Erythroblast (primary cell): ENCODE measurements around the gene NACAD.

Source experiments
- DNase-seq, 2 experiments: peaks; one replicate each; lab custom pipeline; 2025; lab: John Stamatoyannopoulos, UW
- GATA1 ChIP-seq: IDR thresholded peaks from 2 replicates; pipeline ENCODE4 v1.6.1; 2011; ENCODE audit warnings: low read depth, mild to moderate bottlenecking, control low read depth, low read length, moderate library complexity
- POLR2A ChIP-seq: IDR thresholded peaks from 2 replicates; pipeline ENCODE4 v1.6.1; 2011; ENCODE audit warnings: mild to moderate bottlenecking, low read length

Gene NACAD

DNA sequence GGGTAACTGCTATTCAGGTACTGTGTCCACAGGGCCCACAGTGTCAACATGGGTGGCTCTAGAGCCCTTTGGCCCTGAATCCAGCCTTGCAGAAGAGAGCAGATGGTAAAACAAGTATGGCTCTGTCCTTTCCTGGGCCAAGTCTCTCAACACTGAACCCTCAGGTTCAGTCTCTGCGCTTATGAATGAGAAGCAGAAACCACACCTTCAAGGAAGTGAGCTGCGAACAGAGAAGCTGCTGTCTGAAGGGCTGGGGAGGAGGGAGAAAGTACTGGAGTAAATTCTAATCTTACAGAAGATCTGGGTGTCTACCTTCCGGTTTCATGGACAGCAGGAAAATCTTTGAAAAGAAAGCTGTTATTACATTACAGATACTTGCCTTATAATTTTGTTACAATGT, 18.6 kb upstream of the NACAD start:
- DNase-seq, result no peak
- TF ChIP-seq GATA1, result no peak
- TF ChIP-seq POLR2A, result no peak

DNA sequence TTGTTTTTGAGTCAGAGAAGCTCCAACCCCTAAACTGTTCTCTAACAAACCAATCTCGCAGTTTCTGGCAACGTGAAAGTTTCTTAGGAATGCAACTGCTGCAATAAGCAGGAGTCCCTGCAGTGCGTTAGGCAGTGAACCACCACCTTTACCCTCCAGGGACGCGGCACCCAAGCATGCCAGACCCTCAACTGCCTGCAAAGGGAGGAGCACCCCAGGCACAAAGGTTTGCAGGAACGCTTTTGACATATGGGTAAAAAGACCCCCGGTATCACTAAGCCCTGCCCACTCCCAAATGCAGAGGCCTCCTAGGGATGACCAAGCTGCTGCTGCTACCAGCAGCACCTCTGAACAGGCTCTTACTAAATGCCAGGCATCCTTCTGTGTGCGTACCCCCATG, 18.1 kb upstream of the NACAD start:
- no peak for TF ChIP-seq POLR2A
- no peak for TF ChIP-seq GATA1
- DNase-seq, result no peak

DNA sequence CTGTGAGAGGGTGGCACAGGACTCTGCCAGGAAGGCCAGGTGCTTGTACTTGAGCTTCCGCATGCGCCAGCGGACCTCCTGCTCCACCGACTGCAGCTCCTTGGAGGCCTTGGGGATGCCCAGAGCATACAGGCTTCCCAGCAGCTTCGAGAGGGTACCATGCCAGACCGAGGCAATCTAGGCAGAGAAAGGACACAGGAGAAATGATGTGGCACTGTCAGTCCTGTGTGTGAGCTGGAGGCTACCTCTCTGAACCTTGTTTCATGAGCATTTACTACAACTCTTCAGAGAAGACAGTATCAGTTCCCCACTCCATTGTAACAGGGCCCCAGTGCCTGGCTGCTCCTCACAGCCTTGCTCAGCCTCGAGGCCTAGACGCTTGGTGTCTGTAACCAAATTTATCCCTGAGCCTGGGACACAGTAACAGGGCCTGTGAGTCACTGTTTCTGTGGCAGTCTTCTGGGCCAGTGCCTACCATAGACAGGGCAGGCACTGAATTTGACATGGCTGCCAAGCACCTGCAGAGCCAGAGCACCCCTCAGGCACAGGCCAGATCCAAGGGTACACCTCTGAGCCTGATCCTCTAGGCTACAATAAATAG, 16.9 kb upstream of the NACAD start:
- DNase-seq, result no peak
- TF ChIP-seq POLR2A, result no peak
- no peak for TF ChIP-seq GATA1

DNA sequence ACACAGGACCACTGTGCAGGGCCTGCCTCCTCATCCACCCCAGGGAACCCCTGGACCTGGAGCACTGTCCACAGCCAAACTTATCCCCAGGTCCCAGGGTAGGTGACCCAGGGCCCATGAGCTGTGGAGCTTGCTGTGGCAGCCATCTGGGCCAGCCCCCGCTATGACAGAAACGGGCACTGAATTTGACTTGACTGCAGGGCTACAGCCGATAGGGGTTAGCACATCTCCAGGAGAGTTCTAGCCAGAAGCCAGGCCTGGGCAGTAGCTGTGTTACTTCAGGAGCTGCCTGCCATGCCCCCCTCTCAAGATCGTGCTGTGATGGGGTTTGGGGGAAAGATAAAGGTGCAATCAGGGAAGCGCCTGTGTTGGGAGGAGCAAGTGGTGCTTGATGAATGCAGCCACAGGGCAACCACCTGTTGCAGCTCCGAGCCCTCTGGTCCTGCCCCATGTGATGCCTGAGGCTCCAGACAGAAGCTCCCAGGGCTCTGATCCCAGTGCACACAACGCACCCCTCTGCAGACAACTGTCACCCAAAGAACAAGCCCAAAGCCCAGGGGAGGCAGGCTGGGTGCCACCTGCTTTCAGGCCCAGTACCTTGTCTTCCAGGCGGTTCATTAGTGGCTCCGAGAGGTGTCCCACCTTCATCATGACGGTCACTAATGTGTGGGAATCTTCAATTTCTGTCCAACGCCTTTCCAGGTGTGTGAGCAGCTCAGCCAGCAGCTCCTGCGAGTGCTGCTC, 16.2 kb upstream of the NACAD start:
- TF ChIP-seq POLR2A (no peak), GATA1 (no peak)
- no peak for DNase-seq

DNA sequence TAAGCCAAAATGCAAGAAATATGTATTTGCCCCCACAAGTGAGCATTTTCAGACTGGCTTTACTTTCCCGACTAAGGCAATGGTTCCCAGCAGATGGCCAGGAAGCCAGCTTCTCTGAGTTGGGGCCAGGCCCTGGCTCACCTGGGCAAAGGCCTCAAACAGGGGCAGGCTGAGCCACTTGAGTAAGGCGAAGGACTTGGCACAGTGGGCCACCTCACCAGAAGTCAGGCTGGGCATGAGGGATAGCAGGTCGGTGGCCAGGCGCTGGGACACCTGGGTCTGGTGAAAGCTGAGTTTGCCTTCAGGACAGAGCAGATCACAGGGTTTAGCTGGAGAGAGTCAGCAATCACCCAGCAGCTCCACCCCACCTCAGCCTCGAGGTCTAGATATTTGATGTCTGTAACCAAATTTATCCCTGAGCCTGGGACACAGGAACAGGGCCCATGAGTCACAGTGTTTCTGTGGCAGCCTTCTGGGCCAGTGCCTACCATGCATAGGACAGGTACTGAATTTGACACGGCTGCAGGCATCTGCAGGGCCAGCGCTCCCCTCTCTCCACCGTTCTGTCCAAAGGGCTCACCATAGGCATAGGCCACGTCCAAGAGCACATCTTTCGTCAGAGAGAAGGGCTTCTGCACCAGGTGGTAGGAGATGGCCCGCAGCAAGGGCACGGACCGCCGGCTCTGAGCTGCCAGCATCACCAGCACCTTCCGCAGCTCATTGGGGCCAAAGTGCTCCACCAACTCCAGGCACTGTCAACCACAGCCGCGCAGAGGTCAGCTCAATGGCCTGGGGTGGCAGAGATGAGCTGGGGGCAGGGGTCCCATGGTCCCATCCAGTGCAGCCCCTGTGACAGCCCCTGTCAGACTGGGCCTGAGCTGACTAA, 15.4 kb upstream of the NACAD start:
- DNase-seq, result no peak
- TF ChIP-seq POLR2A (no peak), GATA1 (no peak)

DNA sequence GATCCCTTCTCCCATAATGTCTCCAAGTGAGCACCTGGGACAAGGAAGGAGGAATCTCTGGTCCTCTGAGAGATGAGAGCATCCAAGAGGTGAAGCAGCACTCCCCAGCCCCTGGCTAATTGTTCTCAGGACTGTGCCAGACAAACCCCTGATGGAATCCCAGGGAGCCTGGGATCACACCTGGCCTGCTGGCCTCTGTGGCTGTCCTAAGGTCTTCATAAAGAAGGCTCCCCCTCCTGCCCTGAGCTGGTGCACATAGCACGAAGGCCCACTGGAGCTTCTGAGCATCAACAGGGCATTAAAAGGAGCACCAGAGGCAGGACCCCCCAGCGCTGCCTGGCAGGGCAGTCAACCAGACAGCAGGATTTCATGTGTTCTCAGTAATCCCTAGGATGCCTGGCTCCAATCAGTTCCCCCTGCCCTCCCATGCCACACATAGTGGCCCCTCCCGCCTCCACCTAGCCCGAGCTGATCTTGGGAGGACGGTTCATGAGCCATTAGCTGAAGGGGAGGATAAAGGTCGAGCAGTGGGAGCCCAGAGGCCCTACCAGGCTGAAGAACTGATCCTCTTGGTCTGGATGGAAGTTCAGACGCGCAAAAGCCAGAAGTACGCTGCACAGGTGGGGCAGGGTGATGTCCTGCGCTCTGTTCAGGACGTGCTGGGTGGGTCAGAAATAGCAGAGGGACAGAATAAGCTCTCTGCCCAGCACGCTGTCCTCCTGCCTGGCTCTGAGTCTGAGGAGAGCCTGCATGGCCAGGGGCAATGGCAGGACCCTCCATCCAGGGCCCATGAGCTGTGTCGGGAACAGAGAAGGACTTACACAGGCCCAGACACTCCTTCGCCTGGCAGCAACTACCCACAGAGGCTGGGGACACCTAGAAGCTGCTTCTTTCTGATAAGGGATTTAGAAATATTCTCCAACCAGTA, 14.3 kb upstream of the NACAD start:
- no peak for DNase-seq
- TF ChIP-seq GATA1, result no peak
- no peak for TF ChIP-seq POLR2A

DNA sequence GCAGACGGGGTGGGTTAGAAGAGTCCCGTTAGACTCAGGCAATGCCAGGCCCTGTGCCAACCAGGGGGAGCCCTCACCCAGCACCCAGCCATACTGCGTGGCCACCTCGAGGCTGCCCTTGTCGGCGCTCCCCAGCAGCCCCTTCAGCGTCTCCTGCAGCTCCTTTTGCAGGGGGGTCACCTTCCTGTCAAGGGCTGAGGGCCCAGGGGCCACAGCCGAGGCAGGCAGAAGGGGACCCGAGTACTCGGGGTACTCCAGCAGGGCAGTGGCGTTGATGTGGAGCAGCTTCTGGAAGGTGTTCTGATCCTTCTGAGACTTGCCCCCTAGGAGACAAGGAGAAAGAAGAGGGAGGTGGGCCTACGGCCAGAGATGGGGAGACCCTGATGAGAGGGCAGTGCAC, 13.0 kb upstream of the NACAD start:
- no peak for TF ChIP-seq GATA1
- TF ChIP-seq POLR2A, result no peak
- DNase-seq, result no peak

DNA sequence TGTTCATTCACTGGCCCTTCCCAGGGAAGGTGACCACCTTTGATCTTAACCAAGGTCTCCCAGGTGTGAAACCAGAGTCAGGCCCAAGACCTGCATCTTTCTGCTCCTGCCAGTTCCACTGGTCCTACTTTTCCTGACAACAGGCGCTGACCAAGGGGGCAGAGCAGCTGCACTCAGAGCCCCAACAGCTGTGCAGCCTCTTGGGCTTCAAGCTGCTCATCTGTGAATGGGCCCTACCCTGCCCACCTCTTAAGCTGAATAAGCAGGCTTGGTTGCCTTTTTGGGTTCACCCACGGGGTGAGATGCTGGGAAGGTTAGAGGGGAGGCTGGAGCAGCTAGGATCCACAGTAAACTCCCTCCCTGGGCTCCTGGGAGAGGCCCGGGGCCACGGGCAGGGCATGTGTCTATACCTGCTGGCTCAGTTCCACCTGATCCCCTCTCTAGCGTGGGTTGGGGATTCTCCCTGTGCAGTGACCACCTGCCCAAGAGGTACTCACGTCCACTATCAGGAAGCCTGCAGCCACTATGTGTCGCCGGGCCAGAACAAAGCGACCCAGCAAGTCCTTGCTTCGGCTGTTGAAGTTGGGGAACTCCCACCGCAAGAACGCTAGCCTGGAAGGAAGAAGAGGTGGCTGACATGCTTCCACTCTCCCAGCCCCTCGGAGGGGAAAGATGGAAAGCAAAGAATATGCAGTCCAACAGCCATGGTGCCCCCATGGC, 12.2 kb upstream of the NACAD start:
- no peak for DNase-seq
- TF ChIP-seq GATA1 (no peak), POLR2A (no peak)

DNA sequence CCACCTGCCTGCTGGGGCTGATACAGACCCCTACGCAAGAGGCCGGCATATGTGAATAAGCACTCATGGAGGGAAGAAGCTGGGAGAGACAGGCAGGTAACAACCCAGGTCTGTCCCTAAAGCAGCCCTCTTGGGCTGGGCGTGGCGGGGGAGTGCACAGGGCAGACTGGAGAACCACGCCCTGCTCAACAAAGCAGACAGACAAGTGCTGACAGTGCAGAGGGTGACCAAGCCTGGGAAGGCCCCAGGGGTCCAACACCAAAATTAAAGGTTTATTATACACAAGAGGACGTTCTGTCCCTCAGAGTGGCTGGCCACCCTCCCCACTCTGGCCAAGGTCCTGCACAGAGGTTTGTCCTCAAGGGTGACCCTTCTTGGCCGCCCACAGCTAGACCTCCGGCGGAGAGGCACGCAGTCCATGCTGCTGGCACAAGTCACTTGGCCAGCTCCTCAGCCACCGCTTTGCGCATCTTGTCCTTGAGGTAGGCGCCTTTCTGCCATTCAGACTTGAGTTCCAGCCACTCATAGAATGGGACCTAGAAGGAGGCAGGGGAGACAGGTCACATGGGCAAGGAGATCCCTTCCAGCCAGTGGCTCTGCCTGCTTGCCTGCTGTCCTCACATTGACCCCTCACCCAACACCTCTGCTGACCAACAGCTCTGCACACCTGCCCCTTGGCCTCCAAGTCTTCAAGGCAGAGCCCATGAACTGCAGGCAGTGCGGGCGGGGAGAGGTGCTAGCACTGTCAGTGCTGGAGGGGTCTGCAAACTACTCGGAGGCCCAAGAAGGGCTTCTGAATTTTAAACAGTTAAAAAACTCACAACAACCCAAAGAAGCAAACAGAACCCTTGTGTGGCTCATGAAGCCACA, 11.4 kb upstream of the NACAD start:
- TF ChIP-seq GATA1 (no peak), POLR2A (no peak)
- no peak for DNase-seq

DNA sequence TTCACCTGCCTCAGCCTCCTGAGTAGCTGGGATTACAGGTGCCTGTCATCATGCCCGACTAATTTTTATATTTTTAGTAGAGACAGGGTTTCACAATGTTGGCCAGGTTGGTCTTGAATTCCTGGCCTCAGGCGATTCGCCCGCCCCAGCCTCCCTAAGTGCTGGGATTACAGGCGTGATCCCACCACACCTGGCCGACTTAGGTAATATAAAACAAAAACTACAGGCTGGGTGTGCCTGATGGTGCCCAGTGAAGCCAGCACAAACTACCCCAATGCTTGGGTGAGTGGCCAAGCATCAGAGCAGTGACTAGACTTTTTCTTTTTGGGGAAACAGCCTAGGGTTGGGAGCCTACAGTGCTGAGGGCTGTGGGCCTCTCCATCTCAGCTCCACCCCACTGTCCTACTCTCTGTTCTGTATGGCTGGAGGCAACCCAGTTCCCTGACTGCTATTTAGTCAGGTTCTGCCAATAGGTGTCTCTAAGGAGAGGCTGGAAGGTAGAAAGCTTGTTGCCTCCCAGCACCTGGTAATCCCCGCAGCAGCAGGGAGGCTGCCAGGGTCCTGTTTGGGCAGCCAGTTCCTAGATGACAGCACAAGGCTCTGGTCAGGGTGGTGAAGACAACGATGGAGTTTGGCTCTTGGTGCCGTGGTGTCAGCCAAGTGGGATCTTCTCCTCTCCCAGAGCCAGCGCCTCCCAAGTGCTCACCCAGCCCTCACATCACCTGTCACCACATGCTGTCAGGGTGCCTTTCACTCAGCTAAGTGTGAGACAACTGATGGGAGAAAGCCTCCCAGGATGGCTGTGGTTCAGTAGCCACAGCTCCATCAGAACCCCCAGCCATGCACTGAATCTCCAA, 10.4 kb upstream of the NACAD start:
- no peak for DNase-seq
- TF ChIP-seq GATA1, result no peak
- no peak for TF ChIP-seq POLR2A

DNA sequence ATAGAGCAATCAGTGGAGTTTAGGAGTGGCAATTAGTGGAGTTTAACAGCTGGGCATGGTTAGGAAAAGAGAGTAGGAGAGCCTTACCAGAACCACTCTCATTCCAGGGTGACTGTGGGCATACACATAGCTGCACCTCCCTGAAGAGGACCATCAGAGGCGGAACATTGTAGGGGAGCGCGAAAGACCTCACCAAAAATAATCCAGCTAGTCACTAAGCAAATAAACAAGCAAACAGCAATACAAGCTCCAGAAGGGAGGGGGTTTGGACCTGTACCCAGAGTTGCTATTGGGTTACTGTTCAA, 4.1 kb upstream of the NACAD start:
- DNase-seq, result no peak
- TF ChIP-seq POLR2A, result no peak
- no peak for TF ChIP-seq GATA1
